IMR-90 (cell line): Measurements from ENCODE around the gene ST6GALNAC5. TPM values are rescaled to one million over a fixed set of nuclear protein-coding genes. Genes with fewer than 3 reads are reported as not detected.

Experiments
- ATAC-seq: fragments of 200-7000 bp; cut with Tn5 transposase; 2 replicates; pipeline ENCODE4 v1.9.1; 2020; ENCODE audit warnings: low read depth, mild to moderate bottlenecking, moderate library complexity
- BruUV-seq: library from RNA; stranded (reverse); fragments of 400-500 nt; replicated peaks from 2 replicates; lab custom pipeline; 2021; lab: Mats Ljungman, UMichigan
- CTCF ChIA-PET: fragments of 300-600 bp; formaldehyde crosslinking; extraction: SDS; loops from one replicate; lab custom pipeline; 2021; ENCODE audit warnings: antibody characterized with exemption; lab: Yijun Ruan, JAX
- POLR2A ChIA-PET: fragments of 300-600 bp; sonication (Branson Sonifier 250); formaldehyde crosslinking; loops from one replicate; lab custom pipeline; 2022; ENCODE audit warnings: antibody characterized with exemption; ENCODE audit not compliant: unreplicated experiment; lab: Charles Lee
- DNase-seq: peaks from one replicate; pipeline ENCODE4 v3.0.0; 2013
- H2AFZ ChIP-seq: replicated peaks from 2 replicates; pipeline ENCODE3; 2013; ENCODE audit warnings: low read length, mild to moderate bottlenecking; ENCODE audit not compliant: poor library complexity
- H2AK5ac ChIP-seq: 2 replicates; pipeline ENCODE4 v1.6.1; 2013; ENCODE audit warnings: low read depth, low read length, inconsistent platforms
- H2AK9ac ChIP-seq: replicated peaks from 2 replicates; pipeline ENCODE3; 2013; ENCODE audit warnings: mild to moderate bottlenecking, low read depth, low read length, moderate library complexity; ENCODE audit not compliant: poor library complexity
- H2BK120ac ChIP-seq: 2 replicates; pipeline ENCODE4 v1.6.1; 2013; ENCODE audit warnings: low read depth, low read length, inconsistent platforms
- H2BK15ac ChIP-seq: 3 replicates; pipeline ENCODE4 v1.6.1; 2013; ENCODE audit warnings: low read depth, low read length, inconsistent platforms
- H2BK20ac ChIP-seq: 2 replicates; pipeline ENCODE4 v1.6.1; 2013; ENCODE audit warnings: low read depth, mild to moderate bottlenecking, inconsistent platforms, low read length, moderate library complexity
- H2BK5ac ChIP-seq: 2 replicates; pipeline ENCODE4 v1.6.1; 2013; ENCODE audit warnings: mild to moderate bottlenecking, low read depth, low read length, inconsistent platforms; ENCODE audit not compliant: poor library complexity, severe bottlenecking
- H3K14ac ChIP-seq: replicated peaks from 2 replicates; pipeline ENCODE4 v1.6.1; 2013; ENCODE audit warnings: low read depth, low read length, inconsistent platforms
- H3K18ac ChIP-seq: 2 replicates; pipeline ENCODE4 v1.6.1; 2013; ENCODE audit warnings: low read depth, low read length, control low read depth
- H3K23ac ChIP-seq: 2 replicates; pipeline ENCODE4 v1.6.1; 2013; ENCODE audit warnings: low read depth, low read length, inconsistent platforms
- H3K27ac ChIP-seq: 2 replicates; pipeline ENCODE4 v1.5.1; 2013; ENCODE audit warnings: mild to moderate bottlenecking, control low read depth, low read length; ENCODE audit not compliant: insufficient read depth
- H3K27me3 ChIP-seq: 2 replicates; pipeline ENCODE4 v1.6.1; 2013; ENCODE audit warnings: low read length; ENCODE audit not compliant: control insufficient read depth, insufficient read depth
- H3K36me3 ChIP-seq: 2 replicates; pipeline ENCODE4 v1.6.1; 2013; ENCODE audit warnings: low read length, mixed read lengths; ENCODE audit not compliant: control insufficient read depth, insufficient read depth
- H3K4ac ChIP-seq: 2 replicates; pipeline ENCODE4 v1.6.1; 2013; ENCODE audit warnings: low read depth, low read length, inconsistent platforms
- H3K4me1 ChIP-seq: 2 replicates; pipeline ENCODE4 v1.6.1; 2013; ENCODE audit warnings: low read length, mixed read lengths; ENCODE audit not compliant: control insufficient read depth, insufficient read depth
- H3K4me2 ChIP-seq: 2 replicates; pipeline ENCODE4 v1.6.1; 2013; ENCODE audit warnings: low read depth, mild to moderate bottlenecking, control low read depth, low read length, moderate library complexity
- H3K4me3 ChIP-seq: 2 replicates; pipeline ENCODE4 v1.5.1; 2013; ENCODE audit warnings: low read depth, mild to moderate bottlenecking, control low read depth, low read length, moderate library complexity; ENCODE audit not compliant: insufficient read depth
- H3K56ac ChIP-seq: 2 replicates; pipeline ENCODE4 v1.6.1; 2013; ENCODE audit warnings: low read length, inconsistent platforms; ENCODE audit not compliant: insufficient read depth; ENCODE audit errors: extremely low read depth
- H3K79me1 ChIP-seq, 2 experiments: 2 replicates each; pipeline ENCODE4 v1.6.1; 2013; ENCODE audit warnings: low read length in 2 of 2, inconsistent platforms in 1 of 2, low read depth in 1 of 2
- H3K9ac ChIP-seq: 2 replicates; pipeline ENCODE4 v1.6.1; 2013; ENCODE audit warnings: low read depth, low read length, control low read depth
- H3K9me1 ChIP-seq: 2 replicates; pipeline ENCODE4 v1.6.1; 2013; ENCODE audit warnings: low read length, inconsistent platforms; ENCODE audit not compliant: insufficient read depth
- H3K9me3 ChIP-seq: 2 replicates; pipeline ENCODE4 v1.6.1; 2013; ENCODE audit warnings: low read length; ENCODE audit not compliant: control insufficient read depth, insufficient read depth
- H4K20me1 ChIP-seq: 2 replicates; pipeline ENCODE4 v1.6.1; 2013; ENCODE audit warnings: low read length, inconsistent platforms; ENCODE audit not compliant: insufficient read depth
- H4K5ac ChIP-seq: 2 replicates; pipeline ENCODE4 v1.6.1; 2013; ENCODE audit warnings: mild to moderate bottlenecking, low read depth, low read length, control low read depth
- H4K8ac ChIP-seq, 2 experiments: 2 replicates each; pipeline ENCODE4 v1.6.1; 2013; ENCODE audit warnings: low read depth in 2 of 2, low read length in 2 of 2, control low read depth in 1 of 2, inconsistent platforms in 1 of 2
- H4K91ac ChIP-seq: 2 replicates; pipeline ENCODE4 v1.6.1; 2013; ENCODE audit warnings: low read depth, low read length, inconsistent platforms; ENCODE audit not compliant: insufficient read depth
- FOS ChIP-seq: fragments of 150-350 bp; IDR thresholded peaks from 2 replicates; pipeline ENCODE4 v1.6.1; 2016; ENCODE audit warnings: low read depth, low read length
- MAFK ChIP-seq: IDR thresholded peaks from 2 replicates; pipeline ENCODE4 v1.6.1; 2012; ENCODE audit warnings: low read depth, low read length, improper control_type of control experiment
- POLR2A ChIP-seq: IDR thresholded peaks from 2 replicates; pipeline ENCODE4 v1.6.1; 2012; ENCODE audit warnings: mild to moderate bottlenecking, low read depth, low read length
- dilution Hi-C: fragments of 300-500 bp; cut with HindIII; formaldehyde crosslinking; loops from one replicate; pipeline ENCODE4 v1.14.3; 2018; ENCODE audit warnings: low sequenced_read_pairs; ENCODE audit not compliant: unreplicated experiment
- in situ Hi-C: fragments of 300-500 bp; cut with MboI; formaldehyde crosslinking; loops from 3 replicates; pipeline ENCODE4 v1.14.3; 2019; ENCODE audit warnings: low sequenced_read_pairs, inconsistent platforms, mixed read lengths
- intact Hi-C: fragments of 100-400 bp; cut with micrococcal nuclease; formaldehyde crosslinking; loops from 2 replicates; pipeline ENCODE4 v1.10.0; 2022
- polyA plus RNA-seq, 3 experiments: library from polyadenylated mRNA; depleted of rRNA; stranded (reverse); fragments of >200 nt; gene quantifications; 2 replicates each; pipeline ENCODE4 v1.2.3, GENCODE V29; 2012; ENCODE audit warnings: low replicate concordance in 1 of 3
- total RNA-seq: library from RNA; depleted of rRNA; stranded (reverse); fragments of >200 nt; gene quantifications from 2 replicates; pipeline ENCODE4 v1.2.3, GENCODE V29; 2012

ST6GALNAC5 gene
- total and polyA plus RNA-seq, 2 of the 4 experiments (the other 2 are of a cell fraction) = 3.4 to 4.0 TPM

- Histone ChIP-seq H3K4ac (no peak overlapping the region), H3K4me2 (no peak overlapping the region), H2AFZ (no peak overlapping the region), H3K27me3 (peaks cover 4% of the 10 kb centered on the region; the same call in 1 of the 2 replicates), H2BK5ac (no peak overlapping the region), H4K5ac (no peak overlapping the region), H2BK15ac (no peak overlapping the region), H3K4me3 (no peak overlapping the region), H4K91ac (no peak overlapping the region), H4K20me1 (no peaks in the 10 kb centered on the region), H3K9ac (no peak overlapping the region), H2AK9ac (no peak overlapping the region), H3K9me1 (peaks cover 3% of the 10 kb centered on the region; the same call in 1 of the 2 replicates), H3K9me3 (no peaks in the 10 kb centered on the region), H3K79me1 (no peaks in the 10 kb centered on the region), H2BK120ac (no peak overlapping the region), H2BK20ac (no peak overlapping the region), H3K18ac (no peak overlapping the region), H2AK5ac (no peak overlapping the region), H3K36me3 (no peaks in the 10 kb centered on the region), H3K23ac (no peak overlapping the region), H3K4me1 (no peaks in the 10 kb centered on the region), H3K56ac (no peak overlapping the region), H3K14ac (no peak overlapping the region), H3K27ac (no peak overlapping the region), H4K8ac (no peak overlapping the region)
- DNase-seq = no peak
- in situ Hi-C loops (no loop called here), dilution Hi-C loops (no loop called here), intact Hi-C loops (loop anchor here (10.0 kb wide), 2 partner anchors 172 to 702 kb away; partner anchors contain the start of gene ST6GALNAC5)
- ChIA-PET CTCF (no interaction called here), POLR2A (no interaction called here)
- TF ChIP-seq FOS = no peak
- TF ChIP-seq POLR2A = no peak
- TF ChIP-seq MAFK = no peak
- BruUV-seq = no TSS peak
- ATAC-seq = no peak
Observed at GRCh38 chr1:77037038-77037437, 169.8 kb downstream of the ST6GALNAC5 start.
